ENCODE data around the gene SMG1.

Gene SMG1

DNA sequence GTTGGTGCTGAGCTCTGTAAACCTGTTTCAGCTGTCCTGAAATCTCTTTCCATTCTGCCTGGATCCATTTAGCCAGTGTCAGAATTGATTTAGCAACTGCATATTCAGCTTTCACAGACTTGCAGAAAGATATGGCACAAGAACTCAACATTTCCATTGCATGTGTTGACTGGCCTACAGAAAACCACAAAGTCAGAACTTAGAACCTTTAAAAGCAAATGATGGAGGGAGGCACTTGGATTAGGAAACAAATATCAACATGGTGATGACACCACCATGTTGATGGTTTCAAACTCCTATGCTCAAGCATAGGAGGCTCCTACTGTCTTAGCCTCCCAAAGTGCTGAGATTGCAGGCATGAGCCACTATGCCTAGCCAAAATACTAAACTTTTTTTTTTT is 72.5 kb downstream of the SMG1 start:
- Mint-ChIP-seq H3K4me3 (no peak overlapping the region), H3K27me3 (no peaks in the 10 kb centered on the region), H3K27ac (no peak overlapping the region), H3K36me3 (ENCODE audit: low read depth) (peaks cover 100% of the 10 kb centered on the region), H3K4me1 (ENCODE audit: low read depth) (no peaks in the 10 kb centered on the region), H3K9me3 (no peaks in the 10 kb centered on the region)
- intact Hi-C loops (cut with micrococcal nuclease): no loop called here

DNA sequence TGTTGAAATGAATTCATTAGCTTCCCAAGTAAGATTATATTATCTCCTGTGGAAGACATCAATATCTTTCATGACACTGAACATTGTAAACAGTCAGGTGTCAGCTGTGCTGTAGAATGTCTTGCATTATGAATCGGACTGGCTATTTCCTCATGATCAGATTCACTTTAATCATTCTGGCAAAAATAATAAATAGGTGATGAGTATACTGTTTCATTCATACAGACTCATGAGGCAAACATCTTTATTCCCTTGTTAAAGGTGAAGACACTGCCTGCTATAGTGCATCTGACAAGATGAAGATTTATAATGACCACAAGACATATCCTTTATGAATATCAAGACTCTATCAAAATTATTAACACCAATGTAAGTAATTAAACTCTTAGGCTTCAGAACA is 73.6 kb downstream of the SMG1 start:
- H3K27ac Mint-ChIP-seq: no peak overlapping the region
- no peaks in the 10 kb centered on the region for H3K4me1 Mint-ChIP-seq (ENCODE audit: low read depth)
- intact Hi-C loops (cut with micrococcal nuclease): no loop called here
- H3K36me3 Mint-ChIP-seq (ENCODE audit: low read depth): peaks cover 100% of the 10 kb centered on the region
- H3K9me3 Mint-ChIP-seq: no peaks in the 10 kb centered on the region
- no peaks in the 10 kb centered on the region for H3K27me3 Mint-ChIP-seq
- no peak overlapping the region for H3K4me3 Mint-ChIP-seq

DNA sequence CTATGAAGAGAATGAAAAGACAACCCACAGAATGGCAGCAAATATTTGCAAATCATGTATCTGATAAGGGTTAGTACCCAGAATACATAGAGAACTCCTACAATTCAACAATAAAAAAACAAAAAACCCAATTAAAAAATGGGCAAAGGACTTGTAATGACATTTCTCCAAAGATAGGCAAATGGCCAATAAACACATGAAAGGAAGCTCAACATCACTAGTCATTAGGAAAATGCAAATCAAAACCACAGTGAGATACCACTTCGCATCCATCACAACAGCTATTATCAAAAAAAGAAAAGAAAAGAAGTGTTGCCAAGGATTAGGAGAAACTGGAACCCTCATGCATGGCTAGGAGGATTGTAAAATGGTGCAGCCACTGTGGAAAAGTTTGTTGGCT is 79.8 kb downstream of the SMG1 start:
- H3K36me3 Mint-ChIP-seq (ENCODE audit: low read depth): peaks cover 100% of the 10 kb centered on the region
- no peak overlapping the region for H3K4me3 Mint-ChIP-seq
- H3K4me1 Mint-ChIP-seq (ENCODE audit: low read depth): no peaks in the 10 kb centered on the region
- H3K27ac Mint-ChIP-seq: no peak overlapping the region
- no peaks in the 10 kb centered on the region for H3K9me3 Mint-ChIP-seq
- H3K27me3 Mint-ChIP-seq: no peaks in the 10 kb centered on the region
- intact Hi-C loops (cut with micrococcal nuclease): no loop called here

DNA sequence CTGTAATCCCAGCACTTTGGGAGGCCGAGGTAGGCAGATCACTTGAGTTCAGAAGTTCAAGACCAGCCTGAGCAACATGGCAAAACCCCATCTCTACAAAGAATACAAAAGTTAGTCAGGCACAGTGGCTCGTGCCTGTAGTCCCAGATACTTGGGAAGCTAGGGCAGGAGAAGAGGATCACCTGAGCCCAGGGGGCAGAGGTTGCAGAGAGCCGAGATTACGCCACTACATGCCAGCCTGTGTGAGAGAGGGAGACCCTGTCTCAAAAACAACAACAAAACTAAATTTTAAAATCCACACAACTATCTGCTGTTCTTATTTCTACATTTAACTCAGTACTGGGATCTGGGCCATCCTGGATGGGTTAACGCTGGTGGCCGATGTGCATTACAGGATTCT is 83.6 kb downstream of the SMG1 start:
- intact Hi-C loops (cut with micrococcal nuclease): no loop called here
- peak overlapping the region; percentile 49 for H3K27ac Mint-ChIP-seq

DNA sequence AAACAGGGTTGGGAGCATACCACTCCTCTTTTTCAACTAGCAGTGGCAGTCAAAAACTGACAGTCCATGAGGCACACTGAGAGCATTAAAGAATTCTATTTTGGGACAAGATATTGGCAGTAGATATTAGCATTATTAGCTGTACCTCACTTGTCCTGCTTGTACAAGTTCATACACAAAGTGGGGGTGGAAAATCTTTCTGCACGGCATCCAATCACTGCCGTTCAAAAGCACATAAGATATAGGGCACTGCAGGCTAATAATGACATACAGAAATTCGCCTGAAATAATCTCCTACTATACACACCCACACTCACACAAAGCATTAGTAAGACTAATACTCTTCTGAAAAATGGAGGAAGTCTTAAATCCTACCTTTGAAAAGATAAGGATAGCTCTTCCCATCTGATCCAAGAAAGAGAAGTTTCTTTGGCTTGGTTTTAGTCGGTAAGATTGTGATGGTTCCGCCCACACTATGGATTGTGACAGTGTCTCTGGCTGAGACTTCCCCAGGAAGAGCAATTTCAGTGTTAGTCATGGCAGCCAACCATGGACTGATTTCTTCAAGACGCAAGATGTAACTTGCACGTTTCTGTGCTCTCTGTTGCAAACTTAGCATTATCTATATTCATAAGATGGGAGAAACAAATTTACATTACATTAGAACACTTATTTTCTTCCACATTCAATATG is 84.2 kb downstream of the SMG1 start:
- no peaks in the 10 kb centered on the region for H3K4me1 Mint-ChIP-seq (ENCODE audit: low read depth)
- no peaks in the 10 kb centered on the region for H3K27me3 Mint-ChIP-seq
- H3K4me3 Mint-ChIP-seq: no peak overlapping the region
- peak overlapping the region; percentile 49 for H3K27ac Mint-ChIP-seq
- no peaks in the 10 kb centered on the region for H3K9me3 Mint-ChIP-seq
- intact Hi-C loops (cut with micrococcal nuclease): no loop called here
- H3K36me3 Mint-ChIP-seq (ENCODE audit: low read depth): peaks cover 100% of the 10 kb centered on the region

More for the DNA sequence above, 83.6 kb downstream of the SMG1 start:
- no peak overlapping the region for H3K4me3 Mint-ChIP-seq
- no peaks in the 10 kb centered on the region for H3K27me3 Mint-ChIP-seq
- H3K9me3 Mint-ChIP-seq: no peaks in the 10 kb centered on the region
- H3K4me1 Mint-ChIP-seq (ENCODE audit: low read depth): no peaks in the 10 kb centered on the region
- peaks cover 100% of the 10 kb centered on the region for H3K36me3 Mint-ChIP-seq (ENCODE audit: low read depth)

DNA sequence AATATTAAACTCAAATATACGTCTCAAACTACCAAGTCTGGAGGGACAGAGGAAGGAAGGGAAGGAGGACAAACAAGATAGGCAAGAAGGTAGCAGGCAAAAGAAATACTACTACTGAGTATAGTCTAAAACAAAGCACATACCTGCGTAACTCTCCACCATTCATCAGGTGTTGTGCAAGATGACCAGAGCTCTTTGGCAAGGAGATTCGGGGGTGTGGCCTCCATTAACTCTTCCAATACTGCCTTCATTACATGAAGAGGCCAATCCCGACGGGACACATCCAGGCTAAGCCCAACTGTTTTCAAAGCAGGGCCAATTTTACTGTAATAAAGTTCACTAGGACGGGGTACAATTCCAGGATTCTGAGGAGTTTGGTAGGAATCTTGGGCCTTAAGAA is 86.7 kb downstream of the SMG1 start:
- H3K27ac Mint-ChIP-seq: no peak overlapping the region
- H3K4me3 Mint-ChIP-seq: no peak overlapping the region
- no peaks in the 10 kb centered on the region for H3K4me1 Mint-ChIP-seq (ENCODE audit: low read depth)
- H3K9me3 Mint-ChIP-seq: peaks cover 15% of the 10 kb centered on the region
- intact Hi-C loops (cut with micrococcal nuclease): no loop called here
- peaks cover 100% of the 10 kb centered on the region for H3K36me3 Mint-ChIP-seq (ENCODE audit: low read depth)
- no peaks in the 10 kb centered on the region for H3K27me3 Mint-ChIP-seq

DNA sequence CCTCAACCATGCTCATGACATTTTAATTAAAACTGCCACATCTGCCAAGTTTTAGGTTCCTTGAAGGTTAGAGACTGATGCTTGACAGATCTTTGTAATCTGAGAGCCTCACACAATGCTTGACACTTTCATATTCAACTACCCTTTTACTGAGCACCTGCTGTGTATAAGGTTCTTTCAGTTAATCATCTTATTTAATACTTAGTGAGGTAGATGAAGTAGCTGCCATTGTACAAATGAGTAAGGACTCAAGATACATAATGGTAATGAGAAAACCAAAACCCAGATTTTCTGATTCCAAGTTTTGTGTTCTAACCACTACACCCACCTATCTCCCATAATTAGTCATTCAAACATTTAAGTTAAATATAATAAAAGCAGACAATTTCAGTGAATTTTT is 89.5 kb downstream of the SMG1 start:
- intact Hi-C loops (cut with micrococcal nuclease): no loop called here
- Mint-ChIP-seq H3K27ac (no peak overlapping the region), H3K4me3 (no peak overlapping the region)

DNA sequence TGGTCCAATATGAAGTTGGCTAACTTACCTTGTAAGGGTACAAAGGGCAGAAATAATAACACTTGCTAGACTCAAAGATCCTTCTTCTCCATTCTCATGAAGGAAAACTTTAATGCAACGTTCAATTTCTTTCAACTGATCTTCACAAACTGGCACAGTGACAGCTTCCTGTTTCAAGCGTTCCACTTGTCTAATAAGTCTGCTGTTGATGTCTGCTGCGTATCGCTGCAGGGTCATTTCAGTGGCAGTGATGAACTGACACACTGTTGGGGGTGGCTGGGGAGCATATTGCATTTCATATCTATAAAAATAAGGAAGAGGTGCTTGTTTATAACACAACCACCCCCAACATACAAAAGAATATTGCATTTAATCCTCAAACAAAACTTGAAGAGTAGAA is 91.3 kb downstream of the SMG1 start:
- H3K4me3 Mint-ChIP-seq: no peak overlapping the region
- H3K4me1 Mint-ChIP-seq (ENCODE audit: low read depth): no peaks in the 10 kb centered on the region
- H3K9me3 Mint-ChIP-seq: peaks cover 15% of the 10 kb centered on the region
- H3K27me3 Mint-ChIP-seq: no peaks in the 10 kb centered on the region
- intact Hi-C loops (cut with micrococcal nuclease): no loop called here
- H3K27ac Mint-ChIP-seq: no peak overlapping the region
- H3K36me3 Mint-ChIP-seq (ENCODE audit: low read depth): peaks cover 89% of the 10 kb centered on the region

More for the DNA sequence above, 89.5 kb downstream of the SMG1 start:
- Mint-ChIP-seq H3K27me3 (no peaks in the 10 kb centered on the region), H3K36me3 (ENCODE audit: low read depth) (peaks cover 92% of the 10 kb centered on the region), H3K4me1 (ENCODE audit: low read depth) (no peaks in the 10 kb centered on the region), H3K9me3 (peaks cover 15% of the 10 kb centered on the region)

DNA sequence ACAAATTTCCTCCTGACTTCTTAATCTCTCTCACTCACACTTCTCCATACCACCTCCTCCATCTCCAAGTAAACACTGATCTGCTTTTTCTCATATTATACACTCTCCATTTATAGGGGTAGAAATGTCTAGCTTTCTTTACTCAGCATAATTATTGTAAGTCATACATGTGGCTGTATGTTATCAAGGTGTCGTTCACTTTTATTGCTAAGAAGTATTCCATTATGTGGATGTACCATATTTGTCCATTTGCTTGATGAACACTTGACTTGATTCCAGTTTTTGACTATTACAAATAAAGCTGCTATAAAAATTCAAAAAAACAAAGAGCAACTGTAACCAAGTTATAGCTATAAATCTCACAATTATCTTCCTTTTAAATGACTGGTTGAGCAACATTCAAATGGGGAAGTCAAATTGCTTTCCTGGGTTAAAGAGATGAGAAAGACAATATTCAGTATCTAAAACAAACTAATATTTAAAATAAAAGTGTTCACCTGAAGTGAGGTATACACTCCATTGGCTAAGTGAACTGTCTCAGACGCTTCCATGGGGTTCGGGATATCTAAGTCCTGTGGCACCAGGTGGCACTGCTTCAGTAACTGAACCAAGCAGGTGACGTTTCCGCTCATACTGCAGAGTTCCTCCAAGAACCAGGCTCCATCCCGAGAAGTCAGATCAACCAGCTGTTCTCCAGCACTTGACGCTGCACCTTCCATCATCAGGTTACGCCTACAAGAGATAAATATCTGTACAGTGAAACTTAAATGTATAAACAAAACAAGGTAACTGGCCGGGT is 92.3 kb downstream of the SMG1 start:
- H3K27ac Mint-ChIP-seq: no peak overlapping the region
- no peaks in the 10 kb centered on the region for H3K27me3 Mint-ChIP-seq
- no peaks in the 10 kb centered on the region for H3K4me1 Mint-ChIP-seq (ENCODE audit: low read depth)
- peaks cover 15% of the 10 kb centered on the region for H3K9me3 Mint-ChIP-seq
- H3K36me3 Mint-ChIP-seq (ENCODE audit: low read depth): peaks cover 89% of the 10 kb centered on the region
- intact Hi-C loops (cut with micrococcal nuclease): no loop called here
- H3K4me3 Mint-ChIP-seq: no peak overlapping the region

DNA sequence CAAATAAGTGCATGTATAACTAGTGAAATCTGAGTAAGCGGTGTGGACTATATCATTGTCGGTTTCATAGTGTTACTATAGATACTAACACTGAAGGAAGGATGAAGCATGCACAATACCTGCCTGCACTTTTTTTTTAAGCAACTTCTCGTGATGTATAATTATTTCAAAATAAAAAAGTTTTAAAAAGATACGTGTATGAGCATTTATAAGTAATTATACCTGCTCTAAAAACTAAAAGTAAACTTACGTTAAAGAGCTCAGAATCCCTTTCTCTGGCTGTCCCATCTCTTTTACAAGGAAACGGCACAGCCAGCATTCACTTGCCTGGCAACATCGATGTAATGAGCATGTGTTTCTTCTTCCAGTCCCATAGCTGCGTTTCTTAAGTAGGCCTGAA is 93.6 kb downstream of the SMG1 start:
- no peak overlapping the region for H3K27ac Mint-ChIP-seq
- no peaks in the 10 kb centered on the region for H3K4me1 Mint-ChIP-seq (ENCODE audit: low read depth)
- peaks cover 89% of the 10 kb centered on the region for H3K36me3 Mint-ChIP-seq (ENCODE audit: low read depth)
- intact Hi-C loops (cut with micrococcal nuclease): no loop called here
- H3K9me3 Mint-ChIP-seq: peaks cover 15% of the 10 kb centered on the region
- H3K27me3 Mint-ChIP-seq: no peaks in the 10 kb centered on the region
- no peak overlapping the region for H3K4me3 Mint-ChIP-seq

DNA sequence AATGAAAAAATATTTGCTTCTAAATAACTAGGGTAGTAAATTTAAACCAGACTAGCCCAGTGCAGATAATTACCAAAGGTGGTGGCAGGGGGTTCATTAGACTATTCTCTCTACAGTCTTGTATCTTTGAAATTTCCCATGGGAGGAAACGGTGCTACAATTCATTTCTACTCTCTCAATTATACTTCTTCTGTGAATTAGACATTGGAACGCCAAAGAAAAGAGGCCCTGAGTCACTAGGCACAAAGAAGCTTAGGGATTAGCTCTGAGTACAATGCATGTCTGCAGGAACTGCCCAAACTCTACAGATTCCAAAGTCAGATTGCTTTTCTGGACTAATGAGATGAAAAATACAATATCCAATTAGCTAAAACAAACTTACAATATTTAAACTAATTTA is 94.2 kb downstream of the SMG1 start:
- Mint-ChIP-seq H3K36me3 (ENCODE audit: low read depth) (peaks cover 86% of the 10 kb centered on the region), H3K27ac (no peak overlapping the region), H3K4me3 (no peak overlapping the region), H3K9me3 (peaks cover 15% of the 10 kb centered on the region), H3K27me3 (no peaks in the 10 kb centered on the region), H3K4me1 (ENCODE audit: low read depth) (no peaks in the 10 kb centered on the region)
- intact Hi-C loops (cut with micrococcal nuclease): no loop called here

DNA sequence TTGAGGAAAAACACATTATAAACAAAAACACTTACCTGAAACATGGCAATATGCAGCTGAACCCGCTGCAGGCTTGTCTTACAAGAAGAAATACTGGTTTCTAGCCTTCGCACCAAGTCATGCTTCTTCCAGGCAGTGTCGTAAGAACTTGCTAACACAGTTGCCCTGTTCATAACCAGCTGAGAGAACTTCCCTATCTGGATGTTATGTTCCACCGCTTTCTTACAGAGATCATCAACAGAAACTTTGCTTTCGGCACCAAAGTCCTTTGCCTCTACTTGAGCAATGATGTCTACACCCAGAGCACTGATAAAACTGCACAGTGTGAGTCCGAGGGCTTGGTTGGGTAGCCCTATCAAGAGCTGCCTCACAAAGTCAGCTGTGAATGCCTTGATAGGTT is 97.0 kb downstream of the SMG1 start:
- Mint-ChIP-seq H3K27me3 (no peaks in the 10 kb centered on the region), H3K36me3 (ENCODE audit: low read depth) (peaks cover 61% of the 10 kb centered on the region), H3K4me3 (no peak overlapping the region), H3K9me3 (no peaks in the 10 kb centered on the region), H3K27ac (no peak overlapping the region), H3K4me1 (ENCODE audit: low read depth) (no peaks in the 10 kb centered on the region)
- intact Hi-C loops (cut with micrococcal nuclease): no loop called here

DNA sequence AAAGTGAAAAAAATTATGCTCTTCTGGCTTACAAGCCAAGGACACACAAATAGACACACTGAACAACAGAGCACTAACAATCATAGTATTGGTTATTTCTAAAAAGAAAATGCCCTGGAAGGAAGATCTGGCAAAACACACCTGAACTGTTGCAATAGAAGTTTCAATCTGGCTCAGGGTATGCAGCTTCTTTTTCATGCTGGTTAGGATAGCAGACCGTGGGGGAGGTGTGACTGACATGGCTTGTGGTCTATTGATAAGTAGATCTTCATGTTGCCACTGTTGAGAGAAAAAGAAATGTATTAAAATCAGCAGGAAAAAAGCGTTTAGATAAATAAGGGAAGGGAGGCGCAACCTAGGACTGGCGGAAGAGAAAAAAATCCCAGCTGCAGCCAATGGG is 98.3 kb downstream of the SMG1 start:
- peaks cover 49% of the 10 kb centered on the region for H3K36me3 Mint-ChIP-seq (ENCODE audit: low read depth)

DNA sequence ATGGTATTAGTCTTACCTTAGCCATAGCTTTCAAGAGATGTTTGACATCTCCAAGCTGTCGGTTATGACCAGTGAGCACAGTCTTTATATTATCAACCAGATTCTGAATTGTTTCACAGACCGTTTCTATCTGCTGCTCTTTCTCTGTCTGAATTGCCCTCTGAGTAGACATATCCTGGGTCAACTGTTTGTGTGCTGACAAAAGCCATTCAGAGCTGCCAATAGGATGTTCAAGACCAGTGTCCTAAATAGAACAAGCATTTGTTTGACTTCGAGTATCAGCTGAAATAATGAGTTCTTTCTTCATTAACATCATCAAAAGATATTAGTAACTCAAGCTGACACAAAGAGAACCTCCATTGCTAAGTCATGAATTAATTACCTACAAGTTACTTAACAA is 109.9 kb downstream of the SMG1 start:
- Mint-ChIP-seq H3K9me3 (no peaks in the 10 kb centered on the region), H3K4me3 (no peak overlapping the region), H3K27ac (no peak overlapping the region), H3K4me1 (ENCODE audit: low read depth) (no peaks in the 10 kb centered on the region), H3K27me3 (no peaks in the 10 kb centered on the region), H3K36me3 (ENCODE audit: low read depth) (peaks cover 85% of the 10 kb centered on the region)
- intact Hi-C loops (cut with micrococcal nuclease): no loop called here

More for the DNA sequence above, 98.3 kb downstream of the SMG1 start:
- Mint-ChIP-seq H3K9me3 (no peaks in the 10 kb centered on the region), H3K4me1 (ENCODE audit: low read depth) (no peaks in the 10 kb centered on the region), H3K27ac (no peak overlapping the region), H3K4me3 (no peak overlapping the region), H3K27me3 (no peaks in the 10 kb centered on the region)
- intact Hi-C loops (cut with micrococcal nuclease): no loop called here

All from dendritic cell treated with granulocyte-macrophage colony-stimulating factor and Interleukin-4, amounts not matched to agents 40 ng/mL and 50 ng/mL, for 4 days (primary cell).